ENCODE results near the gene SIMC1.
"Not testable (repeated sequence)": the region's sequence is repeated elsewhere in the genome, so short reads cannot be mapped to it uniquely, and the experiment has no call there.

SIMC1 gene

GRCh38 chr5:176201811-176202210 is 36.4 kb upstream of the SIMC1 start:
- DNase-seq (ENCODE audit: insufficient read length), result no peak
- TF ChIP-seq POLR2AphosphoS5 (IDR thresholded peaks at IDR 0.05; ENCODE audit: low read depth, low read length), result no peak
- no peak for FAIRE-seq

- DNase-seq (ENCODE audit: insufficient read length) (no peak), FAIRE-seq (no peak)
- TF ChIP-seq POLR2AphosphoS5 (IDR thresholded peaks at IDR 0.05; ENCODE audit: low read depth, low read length), result no peak
- TF ChIP-seq POLR2A (IDR thresholded peaks at IDR 0.05; ENCODE audit: low read depth, low read length), result no peak
- TF ChIP-seq TAF1 (IDR thresholded peaks at IDR 0.05; ENCODE audit: borderline replicate concordance, low read depth, low read length), result no peak
Observed at GRCh38 chr5:176203086-176203485, 35.1 kb upstream of the SIMC1 start.

GRCh38 chr5:176203535-176203934 is 34.7 kb upstream of the SIMC1 start:
- not testable (repeated sequence) for DNase-seq (ENCODE audit: insufficient read length); FAIRE-seq

GRCh38 chr5:176214466-176215021 is 23.7 kb upstream of the SIMC1 start:
- not testable (repeated sequence) for FAIRE-seq; DNase-seq (ENCODE audit: insufficient read length)

- not testable (repeated sequence) for DNase-seq (ENCODE audit: insufficient read length); FAIRE-seq
Observed at GRCh38 chr5:176216393-176216916, 21.8 kb upstream of the SIMC1 start.

- not testable (repeated sequence) for FAIRE-seq; DNase-seq (ENCODE audit: insufficient read length)
Observed at GRCh38 chr5:176217188-176217729, 21.0 kb upstream of the SIMC1 start.

- not testable (repeated sequence) for FAIRE-seq
Observed at GRCh38 chr5:176217764-176218163, 20.5 kb upstream of the SIMC1 start.

GRCh38 chr5:176222006-176222405 is 16.2 kb upstream of the SIMC1 start:
- DNase-seq (ENCODE audit: insufficient read length); FAIRE-seq: not testable (repeated sequence)

More at GRCh38 chr5:176217764-176218163, 20.5 kb upstream of the SIMC1 start:
- DNase-seq (ENCODE audit: insufficient read length), result not testable (repeated sequence)

GRCh38 chr5:176228358-176228757 is 9.9 kb upstream of the SIMC1 start:
- not testable (repeated sequence) for FAIRE-seq; DNase-seq (ENCODE audit: insufficient read length)

GRCh38 chr5:176233253-176233652 is 5.0 kb upstream of the SIMC1 start:
- FAIRE-seq; DNase-seq (ENCODE audit: insufficient read length): not testable (repeated sequence)

- peak; percentile 9 for FAIRE-seq
- DNase-seq (ENCODE audit: insufficient read length), result not testable (repeated sequence)
Observed at GRCh38 chr5:176235155-176235554, 3.1 kb upstream of the SIMC1 start.

GRCh38 chr5:176238645-176239283 is 540 bp downstream of the SIMC1 start:
- DNase-seq (ENCODE audit: insufficient read length), result not testable (repeated sequence)
- FAIRE-seq, result peak; percentile 76

GRCh38 chr5:176239304-176239703 is 1.1 kb downstream of the SIMC1 start:
- DNase-seq (ENCODE audit: insufficient read length), result not testable (repeated sequence)
- peak; percentile 58 for FAIRE-seq

GRCh38 chr5:176244318-176244717 is 6.1 kb downstream of the SIMC1 start:
- not testable (repeated sequence) for DNase-seq (ENCODE audit: insufficient read length); FAIRE-seq

- DNase-seq (ENCODE audit: insufficient read length); FAIRE-seq: not testable (repeated sequence)
Observed at GRCh38 chr5:176245074-176245473, 6.8 kb downstream of the SIMC1 start.

- not testable (repeated sequence) for FAIRE-seq; DNase-seq (ENCODE audit: insufficient read length)
Observed at GRCh38 chr5:176245489-176245888, 7.3 kb downstream of the SIMC1 start.

- FAIRE-seq; DNase-seq (ENCODE audit: insufficient read length): not testable (repeated sequence)
Observed at GRCh38 chr5:176250691-176251090, 12.5 kb downstream of the SIMC1 start.

- FAIRE-seq, result not testable (repeated sequence)
Observed at GRCh38 chr5:176252171-176252570, 13.9 kb downstream of the SIMC1 start.

GRCh38 chr5:176253370-176254065 is 15.3 kb downstream of the SIMC1 start:
- FAIRE-seq, result peak; percentile 50
- DNase-seq (ENCODE audit: insufficient read length), result not testable (repeated sequence)

More at GRCh38 chr5:176252171-176252570, 13.9 kb downstream of the SIMC1 start:
- not testable (repeated sequence) for DNase-seq (ENCODE audit: insufficient read length)

GRCh38 chr5:176254066-176254393 is 15.8 kb downstream of the SIMC1 start:
- not testable (repeated sequence) for DNase-seq (ENCODE audit: insufficient read length)
- peak; percentile 77 for FAIRE-seq
